SU-DHL-6 (cell line): ENCODE results near the gene IRAK4.

Source experiments
- H2AFZ ChIP-seq: fragments of 200-600 bp; sonication (generic); 2 replicates; pipeline ENCODE4 v1.6.1; 2014; ENCODE audit warnings: low read depth, mild to moderate bottlenecking, moderate library complexity, mixed read lengths, antibody characterized with exemption, low read length; ENCODE audit not compliant: severe bottlenecking
- H3F3A ChIP-seq: fragments of 200-600 bp; shearing (Covaris generic); 2 replicates; pipeline ENCODE4 v1.6.0; 2016; ENCODE audit warnings: antibody characterized with exemption, mild to moderate bottlenecking; ENCODE audit not compliant: insufficient read depth
- H3K27ac ChIP-seq: fragments of 200-600 bp; sonication (generic); 2 replicates; pipeline ENCODE4 v1.5.1; 2016; ENCODE audit warnings: low read depth, mild to moderate bottlenecking, low read length, moderate library complexity, mixed read lengths
- H3K27me3 ChIP-seq: fragments of 200-600 bp; sonication (generic), shearing (Covaris generic); 2 replicates; pipeline ENCODE4 v1.6.0; 2014; ENCODE audit warnings: mild to moderate bottlenecking, low read length
- H3K36me3 ChIP-seq: fragments of 200-600 bp; sonication (generic); 2 replicates; pipeline ENCODE4 v1.6.1; 2014; ENCODE audit warnings: mild to moderate bottlenecking, low read length, mixed read lengths
- H3K4me2 ChIP-seq: fragments of 300-600, 200-600 bp; shearing (Covaris generic), sonication (generic); 2 replicates; pipeline ENCODE4 v1.6.0; 2014; ENCODE audit warnings: low read length, low read depth, mild to moderate bottlenecking; ENCODE audit not compliant: poor library complexity, severe bottlenecking
- H3K4me3 ChIP-seq: fragments of 200-600 bp; sonication (generic); 2 replicates; pipeline ENCODE4 v1.5.1; 2014; ENCODE audit warnings: antibody characterized with exemption, low read length, mild to moderate bottlenecking, mixed read lengths; ENCODE audit not compliant: insufficient read depth, poor library complexity, severe bottlenecking
- H3K79me2 ChIP-seq: fragments of 200-600 bp; sonication (generic); 2 replicates; pipeline ENCODE4 v1.6.1; 2014; ENCODE audit warnings: mild to moderate bottlenecking, low read length, moderate library complexity; ENCODE audit not compliant: insufficient read depth
- H3K9ac ChIP-seq: fragments of 200-600 bp; sonication (generic); 2 replicates; pipeline ENCODE4 v1.7.0; 2014; ENCODE audit warnings: mild to moderate bottlenecking, low read length
- H3K9me2 ChIP-seq: fragments of 200-600 bp; sonication (generic); replicated peaks from 2 replicates; pipeline ENCODE4 v1.6.1; 2014; ENCODE audit warnings: low read length; ENCODE audit not compliant: insufficient read depth
- H3K9me3 ChIP-seq: fragments of 200-600 bp; sonication (generic); 2 replicates; pipeline ENCODE4 v1.6.1; 2014; ENCODE audit warnings: low read length, mixed read lengths; ENCODE audit not compliant: insufficient read depth
- H4K20me1 ChIP-seq: fragments of 200-600 bp; sonication (generic); 2 replicates; pipeline ENCODE4 v1.6.1; 2014; ENCODE audit warnings: low read depth, mild to moderate bottlenecking, antibody characterized with exemption, low read length, moderate library complexity, mixed read lengths
- CTCF ChIP-seq: fragments of 200-600 bp; sonication (generic); IDR thresholded peaks from one replicate; pipeline ENCODE4 v1.5.1; 2017; ENCODE audit warnings: antibody characterized with exemption, mild to moderate bottlenecking, low read length, moderate library complexity; ENCODE audit not compliant: insufficient read depth, poor library complexity, severe bottlenecking
- EZH2phosphoT487 ChIP-seq: fragments of 200-600 bp; sonication (generic), shearing (Covaris generic); conservative IDR thresholded peaks from 2 replicates; pipeline ENCODE4 v1.6.1; 2018; ENCODE audit warnings: mild to moderate bottlenecking, antibody characterized with exemption, low read length, moderate library complexity, mixed read lengths

Gene IRAK4

GRCh38 chr12:43827093-43827492 lies 68.3 kb downstream of the IRAK4 start:
- no peak for TF ChIP-seq CTCF
- no peak for TF ChIP-seq EZH2phosphoT487
- no peak overlapping the region for H2AFZ ChIP-seq

GRCh38 chr12:43832463-43833168 lies 73.9 kb downstream of the IRAK4 start:
- H3F3A ChIP-seq, result peaks cover 5% of the 10 kb centered on the region; the same call in 1 of the 2 replicates
- no peaks in the 10 kb centered on the region for H4K20me1 ChIP-seq
- no peak overlapping the region for H3K27ac ChIP-seq
- no peak overlapping the region for H3K9ac ChIP-seq
- TF ChIP-seq CTCF, result no peak
- TF ChIP-seq EZH2phosphoT487, result no peak
- no peak overlapping the region for H3K4me2 ChIP-seq
- H3K9me2 ChIP-seq, result no peaks in the 10 kb centered on the region
- H3K79me2 ChIP-seq, result no peaks in the 10 kb centered on the region
- no peak overlapping the region for H2AFZ ChIP-seq
- H3K27me3 ChIP-seq, result no peaks in the 10 kb centered on the region
- no peaks in the 10 kb centered on the region for H3K36me3 ChIP-seq
- no peak overlapping the region for H3K4me3 ChIP-seq
- no peaks in the 10 kb centered on the region for H3K9me3 ChIP-seq

More at GRCh38 chr12:43827093-43827492, 68.3 kb downstream of the IRAK4 start:
- no peaks in the 10 kb centered on the region for H3F3A ChIP-seq
- H3K4me3 ChIP-seq, result no peak overlapping the region
- no peaks in the 10 kb centered on the region for H3K27me3 ChIP-seq
- H3K9me3 ChIP-seq, result no peaks in the 10 kb centered on the region
- no peaks in the 10 kb centered on the region for H3K79me2 ChIP-seq
- no peaks in the 10 kb centered on the region for H3K9me2 ChIP-seq
- no peak overlapping the region for H3K9ac ChIP-seq
- H3K36me3 ChIP-seq, result no peaks in the 10 kb centered on the region
- H3K4me2 ChIP-seq, result no peak overlapping the region
- H4K20me1 ChIP-seq, result no peaks in the 10 kb centered on the region
- no peak overlapping the region for H3K27ac ChIP-seq

GRCh38 chr12:43835264-43835655 lies 76.5 kb downstream of the IRAK4 start:
- Histone ChIP-seq H3K9ac (peak overlapping the region; percentile 65), H3K79me2 (no peaks in the 10 kb centered on the region), H3K9me2 (no peaks in the 10 kb centered on the region), H3K36me3 (no peaks in the 10 kb centered on the region), H3F3A (peaks cover 5% of the 10 kb centered on the region; the same call in 1 of the 2 replicates), H3K4me3 (peak overlapping the region; percentile 61), H3K9me3 (no peaks in the 10 kb centered on the region), H3K27me3 (no peaks in the 10 kb centered on the region), H3K4me2 (peak overlapping the region; percentile 75), H2AFZ (peak overlapping the region; percentile 78), H3K27ac (no peak overlapping the region), H4K20me1 (no peaks in the 10 kb centered on the region)
- no peak for TF ChIP-seq CTCF
- TF ChIP-seq EZH2phosphoT487, result no peak
